ENCODE results near the gene PLA2G15.

The PLA2G15 gene

DNA sequence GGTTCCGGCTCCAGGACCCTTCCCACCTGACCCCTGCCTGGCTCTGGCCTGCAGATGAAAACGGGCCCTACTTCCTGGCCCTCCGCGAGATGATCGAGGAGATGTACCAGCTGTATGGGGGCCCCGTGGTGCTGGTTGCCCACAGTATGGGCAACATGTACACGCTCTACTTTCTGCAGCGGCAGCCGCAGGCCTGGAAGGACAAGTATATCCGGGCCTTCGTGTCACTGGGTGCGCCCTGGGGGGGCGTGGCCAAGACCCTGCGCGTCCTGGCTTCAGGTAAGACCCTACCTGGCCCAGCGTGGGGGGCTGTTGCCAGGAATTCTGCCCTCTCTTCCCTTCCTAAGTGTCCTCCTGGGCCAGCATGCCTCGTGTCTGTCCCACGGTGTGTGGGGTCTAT lies 10.5 kb downstream of the PLA2G15 start:
- no peak for DNase-seq

- no peak for DNase-seq
Observed at GRCh38 chr16:68257251-68257905, 12.2 kb downstream of the PLA2G15 start.

GRCh38 chr16:68257906-68258800 lies 13.0 kb downstream of the PLA2G15 start:
- no peak for DNase-seq

DNA sequence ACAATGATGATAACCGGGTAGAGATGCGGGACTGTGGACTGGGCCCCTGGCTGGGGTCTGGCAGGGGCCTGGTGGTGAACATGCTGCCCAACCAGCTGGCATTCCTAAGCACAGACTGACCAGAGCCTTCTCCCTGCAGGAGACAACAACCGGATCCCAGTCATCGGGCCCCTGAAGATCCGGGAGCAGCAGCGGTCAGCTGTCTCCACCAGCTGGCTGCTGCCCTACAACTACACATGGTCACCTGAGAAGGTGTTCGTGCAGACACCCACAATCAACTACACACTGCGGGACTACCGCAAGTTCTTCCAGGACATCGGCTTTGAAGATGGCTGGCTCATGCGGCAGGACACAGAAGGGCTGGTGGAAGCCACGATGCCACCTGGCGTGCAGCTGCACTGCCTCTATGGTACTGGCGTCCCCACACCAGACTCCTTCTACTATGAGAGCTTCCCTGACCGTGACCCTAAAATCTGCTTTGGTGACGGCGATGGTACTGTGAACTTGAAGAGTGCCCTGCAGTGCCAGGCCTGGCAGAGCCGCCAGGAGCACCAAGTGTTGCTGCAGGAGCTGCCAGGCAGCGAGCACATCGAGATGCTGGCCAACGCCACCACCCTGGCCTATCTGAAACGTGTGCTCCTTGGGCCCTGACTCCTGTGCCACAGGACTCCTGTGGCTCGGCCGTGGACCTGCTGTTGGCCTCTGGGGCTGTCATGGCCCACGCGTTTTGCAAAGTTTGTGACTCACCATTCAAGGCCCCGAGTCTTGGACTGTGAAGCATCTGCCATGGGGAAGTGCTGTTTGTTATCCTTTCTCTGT lies 14.0 kb downstream of the PLA2G15 start:
- no peak for DNase-seq

GRCh38 chr16:68263559-68264127 lies 18.5 kb downstream of the PLA2G15 start:
- DNase-seq: no peak

GRCh38 chr16:68264128-68265077 lies 19.2 kb downstream of the PLA2G15 start, which contains the start of gene SLC7A6:
TSS of gene SLC7A6 (plus strand) at chr16:68264526. CDS start at chr16:68274727, 10,201 bp downstream.
- DNase-seq: peak; percentile 47 to 69

GRCh38 chr16:68265078-68265920 lies 20.1 kb downstream of the PLA2G15 start:
- DNase-seq: peak in 1 of 2 experiments; percentile 36

GRCh38 chr16:68267612-68268405 lies 22.6 kb downstream of the PLA2G15 start:
- DNase-seq: peak; percentile 87 to 89

DNA sequence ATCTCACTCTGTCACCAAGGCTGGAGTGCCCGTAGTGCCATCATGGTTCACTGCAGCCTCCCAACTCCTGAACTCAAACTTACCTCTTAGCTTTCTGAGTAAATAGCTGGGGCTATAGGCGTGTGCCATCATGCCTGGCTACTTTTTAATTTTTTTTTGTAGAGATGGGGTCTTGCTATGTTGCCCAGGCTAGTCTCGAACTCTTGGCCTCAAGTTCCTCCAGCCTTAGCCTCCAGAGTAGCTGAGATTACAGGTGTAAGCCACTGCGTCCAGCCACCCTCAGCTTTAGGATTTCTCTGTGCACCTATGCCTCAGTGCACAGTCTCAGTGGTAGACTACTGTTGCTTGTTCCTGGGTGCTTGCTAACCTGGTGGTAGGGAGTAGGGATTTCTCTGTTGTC lies 24.6 kb downstream of the PLA2G15 start:
- DNase-seq: no peak

GRCh38 chr16:68270353-68270752 lies 25.2 kb downstream of the PLA2G15 start:
- no peak for DNase-seq

GRCh38 chr16:68272507-68273209 lies 27.5 kb downstream of the PLA2G15 start:
- no peak for DNase-seq

DNA sequence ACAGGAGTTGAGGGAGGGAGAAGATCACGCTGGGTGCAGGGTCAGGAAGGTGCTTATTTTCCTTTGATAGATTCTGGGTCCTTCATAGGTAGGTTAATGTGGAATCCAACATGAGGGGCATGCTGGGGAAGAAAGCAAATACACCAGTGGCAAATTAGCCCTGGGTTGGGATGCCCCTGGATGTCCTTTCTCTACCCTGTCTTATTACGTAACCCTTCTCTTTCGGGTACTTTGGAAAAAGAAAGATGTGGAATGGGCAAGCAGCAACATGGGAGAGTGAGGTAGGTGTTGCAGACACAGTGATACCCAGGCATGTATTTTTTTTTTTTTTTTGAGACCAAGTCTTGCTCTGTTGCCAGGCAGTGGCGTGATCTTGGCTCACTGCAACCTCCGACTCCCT lies 28.3 kb downstream of the PLA2G15 start:
- no peak for DNase-seq

DNA sequence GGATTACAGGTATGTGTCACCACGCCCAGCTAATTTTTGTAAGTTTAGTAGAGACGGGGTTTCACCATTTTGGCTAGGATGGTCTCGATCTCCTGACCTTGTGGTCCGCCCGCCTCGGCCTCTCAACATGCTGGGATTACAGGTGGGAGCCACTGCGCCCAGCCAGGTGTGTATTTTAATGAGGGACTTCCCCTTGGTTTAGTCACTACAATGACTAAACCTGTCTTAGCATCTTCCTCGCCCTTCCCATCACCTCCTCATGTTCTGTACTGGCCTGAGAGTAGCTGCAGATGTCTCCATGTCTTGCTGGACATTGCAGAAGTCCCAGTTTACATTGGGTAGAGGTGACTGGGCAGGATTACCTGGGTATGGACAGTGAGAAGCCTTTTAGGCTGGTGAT lies 28.7 kb downstream of the PLA2G15 start:
- DNase-seq: no peak

DNA sequence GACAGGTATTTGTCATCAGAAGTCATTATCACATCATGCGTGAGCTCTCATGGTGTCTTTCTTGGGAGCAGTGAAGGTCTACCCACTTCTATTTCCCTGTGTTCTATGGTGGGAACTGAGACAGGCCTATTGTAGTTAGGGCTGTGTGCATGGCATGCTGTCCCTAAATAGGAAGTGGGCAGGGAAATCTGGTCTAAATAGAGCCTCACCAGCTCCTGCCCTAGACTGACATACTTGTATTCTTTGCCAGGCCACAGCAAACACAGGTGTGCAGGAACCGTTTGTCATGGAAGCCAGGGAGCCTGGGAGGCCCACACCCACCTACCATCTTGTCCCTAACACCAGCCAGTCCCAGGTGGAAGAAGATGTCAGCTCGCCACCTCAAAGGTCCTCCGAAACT lies 29.3 kb downstream of the PLA2G15 start:
- no peak for DNase-seq

DNA sequence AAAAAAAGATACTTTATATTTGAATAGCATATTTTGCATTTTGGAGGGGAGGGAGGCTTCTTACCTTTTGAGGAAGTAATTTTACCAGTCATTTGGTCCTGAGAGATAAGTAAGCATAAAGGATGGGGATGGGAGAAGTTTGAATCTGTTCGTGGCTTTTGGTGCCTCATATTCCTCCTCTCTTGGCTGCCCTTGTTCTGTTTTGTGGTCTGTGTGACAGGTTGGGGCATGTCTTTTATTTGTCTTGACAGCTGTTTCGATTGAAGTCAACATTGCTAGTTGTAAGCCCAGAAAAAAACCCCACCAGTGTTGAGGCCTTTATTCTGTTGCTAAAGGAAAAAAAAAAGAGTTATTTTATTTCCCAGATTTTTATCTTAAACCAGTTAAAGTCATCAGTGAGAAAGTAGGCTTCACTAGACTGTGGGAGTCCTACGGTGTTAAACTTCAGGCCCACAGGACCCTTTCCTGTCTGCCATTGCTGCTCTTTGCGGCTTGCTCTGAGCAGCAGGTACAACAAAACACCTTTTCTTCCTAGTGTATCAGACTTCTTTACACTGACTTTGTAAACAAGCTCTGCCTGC lies 30.5 kb downstream of the PLA2G15 start:
- DNase-seq: peak in 1 of 2 experiments; percentile 31

- DNase-seq: no peak
Observed at GRCh38 chr16:68276223-68276622, 31.1 kb downstream of the PLA2G15 start.

DNA sequence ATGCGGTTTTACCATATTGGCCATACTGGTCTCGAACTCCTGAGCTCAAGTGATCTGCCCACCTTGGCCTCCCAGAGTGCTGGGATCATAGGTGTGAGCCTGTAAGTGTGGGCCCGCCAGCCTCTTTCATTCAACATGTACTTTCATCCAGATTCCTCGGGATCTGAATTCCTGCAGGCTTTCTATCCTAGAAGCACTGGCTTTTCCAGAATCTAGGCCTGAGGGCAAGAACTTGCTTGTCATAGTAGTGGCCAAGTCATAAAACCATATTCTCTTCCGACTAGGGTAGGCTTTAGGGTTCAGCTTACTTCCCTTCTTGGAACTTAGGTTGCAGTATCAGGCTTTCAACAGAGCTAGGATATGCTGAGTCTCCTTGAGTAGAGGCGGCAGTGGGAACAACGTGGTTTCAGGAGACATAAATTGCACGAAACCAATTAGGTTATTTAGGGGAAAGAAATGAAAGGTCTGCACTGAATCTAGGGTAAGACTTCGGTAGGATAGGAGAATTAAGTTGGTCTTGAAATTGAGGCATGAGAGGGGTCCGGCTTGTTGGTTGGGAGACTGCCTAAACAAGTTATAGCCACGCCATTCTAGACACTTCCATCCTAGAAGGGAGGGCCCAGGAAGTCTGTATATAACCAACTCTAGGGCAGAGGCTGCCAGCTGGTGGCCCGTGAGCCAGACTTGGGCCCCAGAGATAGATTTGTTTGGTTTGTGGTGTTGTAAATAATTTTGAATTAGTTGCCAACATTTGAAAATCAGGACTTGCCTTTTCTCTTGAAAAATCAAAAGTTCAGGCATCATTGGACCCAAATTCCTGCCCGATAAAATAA lies 34.8 kb downstream of the PLA2G15 start:
- no peak for DNase-seq

Data from NCI-H524 (cell line).